GM12874 (cell line): ENCODE data around the gene LASP1.

ENCODE experiments used
- CTCF ChIP-seq: IDR thresholded peaks from 2 replicates; pipeline ENCODE4 v1.5.1; 2011; ENCODE audit warnings: low read depth, mild to moderate bottlenecking, control low read depth, low read length, moderate library complexity; ENCODE audit not compliant: insufficient read depth

The LASP1 gene

GRCh38 chr17:38881600-38882191 is 11.8 kb downstream of the LASP1 start:
- TF ChIP-seq CTCF: no peak

GRCh38 chr17:38882870-38883269 is 13.0 kb downstream of the LASP1 start:
- TF ChIP-seq CTCF: no peak

- TF ChIP-seq CTCF: 0 out of 2 replicates have a peak, but pooled peaks have one; percentile 13
Observed at GRCh38 chr17:38883592-38884526, 14.0 kb downstream of the LASP1 start.

GRCh38 chr17:38885044-38885727 is 15.3 kb downstream of the LASP1 start:
- TF ChIP-seq CTCF: no peak

GRCh38 chr17:38885728-38886642 is 16.1 kb downstream of the LASP1 start:
- no peak for TF ChIP-seq CTCF

- TF ChIP-seq CTCF: no peak
Observed at GRCh38 chr17:38886643-38887010, 16.8 kb downstream of the LASP1 start.
